ENCODE results near the gene DHRSX.
"Not testable (repeated sequence)": the region's sequence is repeated elsewhere in the genome, so short reads cannot be mapped to it uniquely, and the experiment has no call there.

DNA sequence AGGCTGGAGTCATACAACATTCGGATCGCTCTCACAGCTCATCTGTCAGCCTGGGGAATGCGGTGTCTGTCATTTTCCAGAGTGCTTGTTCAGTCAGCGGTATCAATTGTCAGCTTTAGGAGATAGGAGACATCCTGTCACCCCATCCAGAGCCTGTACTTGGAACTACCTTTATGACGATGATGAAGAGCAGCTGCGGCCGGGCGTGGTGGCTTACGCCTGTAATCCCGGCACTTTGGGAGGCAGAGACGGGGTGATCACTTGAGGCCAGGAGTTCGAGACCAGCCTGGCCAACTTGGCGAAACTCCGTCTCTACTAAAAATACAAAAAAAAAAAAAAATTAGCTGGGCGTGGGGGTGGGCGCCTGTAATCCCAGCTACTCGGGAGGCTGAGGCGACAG, 289.1 kb downstream of the DHRSX start:
- not testable (repeated sequence) for TF ChIP-seq CTCF (IDR thresholded peaks at IDR 0.05; ENCODE audit: poor library complexity); EZH2 (IDR thresholded peaks at IDR 0.05; ENCODE audit: borderline replicate concordance)
